DOHH2 (cell line): ENCODE measurements around the gene PLAA.
A peak's percentile ranks its signal among the peaks of the same experiment; 100 is the strongest.

ENCODE experiments used
- H3F3A ChIP-seq: fragments of 200-600 bp; sonication (generic), shearing (Covaris generic); 2 replicates; pipeline ENCODE4 v1.6.0; 2016; ENCODE audit warnings: antibody characterized with exemption, mild to moderate bottlenecking; ENCODE audit not compliant: control insufficient read depth, insufficient read depth
- H3K27ac ChIP-seq: fragments of 200-600 bp; sonication (generic); 2 replicates; pipeline ENCODE4 v1.5.1; 2014; ENCODE audit warnings: low read depth, mild to moderate bottlenecking, low read length, moderate library complexity
- H3K27me3 ChIP-seq: fragments of 200-600 bp; sonication (generic); 2 replicates; pipeline ENCODE4 v1.6.1; 2014; ENCODE audit warnings: mild to moderate bottlenecking, low read length, mixed read lengths; ENCODE audit not compliant: control insufficient read depth
- H3K36me3 ChIP-seq: fragments of 200-600 bp; sonication (generic); 2 replicates; pipeline ENCODE4 v1.6.1; 2014; ENCODE audit warnings: mild to moderate bottlenecking, low read length, moderate library complexity, mixed read lengths; ENCODE audit not compliant: control insufficient read depth
- H3K4me1 ChIP-seq: fragments of 200-600 bp; sonication (generic); 2 replicates; pipeline ENCODE4 v1.6.1; 2014; ENCODE audit warnings: mild to moderate bottlenecking, low read length, mixed read lengths; ENCODE audit not compliant: control insufficient read depth
- H3K4me2 ChIP-seq: fragments of 200-600 bp; sonication (generic); 2 replicates; pipeline ENCODE4 v1.6.0; 2014; ENCODE audit warnings: mild to moderate bottlenecking, low read length, moderate library complexity
- H3K4me3 ChIP-seq: fragments of 200-600 bp; sonication (generic); 2 replicates; pipeline ENCODE4 v1.5.1; 2014; ENCODE audit warnings: mild to moderate bottlenecking, low read length, mixed read lengths
- H3K79me2 ChIP-seq: fragments of 200-600 bp; sonication (generic); 2 replicates; pipeline ENCODE4 v1.6.1; 2014; ENCODE audit warnings: mild to moderate bottlenecking, low read length, mixed read lengths; ENCODE audit not compliant: control insufficient read depth
- H3K9me2 ChIP-seq: fragments of 200-600 bp; sonication (generic); replicated peaks from 2 replicates; pipeline ENCODE4 v1.6.1; 2014; ENCODE audit warnings: mild to moderate bottlenecking, low read length, mixed read lengths; ENCODE audit not compliant: control insufficient read depth
- H3K9me3 ChIP-seq: fragments of 200-600 bp; sonication (generic); 2 replicates; pipeline ENCODE4 v1.6.1; 2014; ENCODE audit warnings: antibody characterized with exemption, low read length, mixed read lengths; ENCODE audit not compliant: control insufficient read depth, insufficient read depth
- H4K20me1 ChIP-seq: fragments of 200-600 bp; sonication (generic); 2 replicates; pipeline ENCODE4 v1.6.0; 2014; ENCODE audit warnings: low read depth, mild to moderate bottlenecking, antibody characterized with exemption, low read length, moderate library complexity; ENCODE audit not compliant: control insufficient read depth, insufficient read depth
- EZH2phosphoT487 ChIP-seq: fragments of 200-600 bp; sonication (generic); IDR thresholded peaks from 2 replicates; pipeline ENCODE4 v1.6.1; 2017; ENCODE audit warnings: borderline replicate concordance, mild to moderate bottlenecking, antibody characterized with exemption, low read length, moderate library complexity, mixed read lengths
- TF ChIP-seq, protein P1 (sequence below): fragments of 200-600 bp; sonication (generic); IDR thresholded peaks from one replicate; pipeline ENCODE4 v1.5.1; 2014; ENCODE audit warnings: antibody characterized with exemption, mild to moderate bottlenecking, low read depth, low read length; ENCODE audit not compliant: poor library complexity, severe bottlenecking

PLAA gene

GRCh38 chr9:26870292-26870691 lies 76.8 kb downstream of the PLAA start:
- Histone ChIP-seq H3K27ac (no peak overlapping the region), H3K4me1 (no peaks in the 10 kb centered on the region), H3K9me2 (no peaks in the 10 kb centered on the region), H3F3A (peaks cover 2% of the 10 kb centered on the region; the same call in 1 of the 2 replicates), H3K4me3 (no peak overlapping the region), H3K36me3 (peaks cover 22% of the 10 kb centered on the region), H3K4me2 (no peak overlapping the region), H3K27me3 (no peaks in the 10 kb centered on the region), H3K9me3 (no peaks in the 10 kb centered on the region), H4K20me1 (no peaks in the 10 kb centered on the region), H3K79me2 (no peaks in the 10 kb centered on the region)
- TF ChIP-seq, protein P1, sequence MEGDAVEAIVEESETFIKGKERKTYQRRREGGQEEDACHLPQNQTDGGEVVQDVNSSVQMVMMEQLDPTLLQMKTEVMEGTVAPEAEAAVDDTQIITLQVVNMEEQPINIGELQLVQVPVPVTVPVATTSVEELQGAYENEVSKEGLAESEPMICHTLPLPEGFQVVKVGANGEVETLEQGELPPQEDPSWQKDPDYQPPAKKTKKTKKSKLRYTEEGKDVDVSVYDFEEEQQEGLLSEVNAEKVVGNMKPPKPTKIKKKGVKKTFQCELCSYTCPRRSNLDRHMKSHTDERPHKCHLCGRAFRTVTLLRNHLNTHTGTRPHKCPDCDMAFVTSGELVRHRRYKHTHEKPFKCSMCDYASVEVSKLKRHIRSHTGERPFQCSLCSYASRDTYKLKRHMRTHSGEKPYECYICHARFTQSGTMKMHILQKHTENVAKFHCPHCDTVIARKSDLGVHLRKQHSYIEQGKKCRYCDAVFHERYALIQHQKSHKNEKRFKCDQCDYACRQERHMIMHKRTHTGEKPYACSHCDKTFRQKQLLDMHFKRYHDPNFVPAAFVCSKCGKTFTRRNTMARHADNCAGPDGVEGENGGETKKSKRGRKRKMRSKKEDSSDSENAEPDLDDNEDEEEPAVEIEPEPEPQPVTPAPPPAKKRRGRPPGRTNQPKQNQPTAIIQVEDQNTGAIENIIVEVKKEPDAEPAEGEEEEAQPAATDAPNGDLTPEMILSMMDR = no peak
- no peak for TF ChIP-seq EZH2phosphoT487

DNA sequence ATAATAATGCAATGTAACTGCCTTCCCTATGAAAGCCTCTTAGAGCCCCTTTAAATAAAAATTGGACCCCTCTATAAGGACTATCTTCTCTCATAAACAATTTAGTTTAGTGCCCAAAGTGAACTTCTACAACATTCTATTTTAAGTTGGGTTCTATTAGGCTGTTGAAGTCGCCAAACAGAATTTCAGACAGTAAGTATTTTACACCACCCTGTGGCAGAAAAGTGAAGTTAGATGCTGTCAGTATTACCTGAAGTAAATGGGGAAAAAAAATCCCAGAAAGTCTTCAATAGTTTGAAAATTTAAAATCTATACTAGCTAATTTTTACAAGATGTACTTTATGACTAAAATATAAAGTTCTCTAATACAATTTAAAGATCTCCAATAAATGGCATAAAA lies 84.0 kb downstream of the PLAA start:
- Histone ChIP-seq H3K79me2 (no peaks in the 10 kb centered on the region), H3K36me3 (peaks cover 34% of the 10 kb centered on the region), H3K9me2 (no peaks in the 10 kb centered on the region), H3K9me3 (no peaks in the 10 kb centered on the region), H4K20me1 (no peaks in the 10 kb centered on the region), H3K4me3 (no peak overlapping the region), H3K4me1 (no peaks in the 10 kb centered on the region), H3K27me3 (no peaks in the 10 kb centered on the region), H3K27ac (no peak overlapping the region), H3K4me2 (no peak overlapping the region), H3F3A (peaks cover 6% of the 10 kb centered on the region; the same call in 1 of the 2 replicates)
- TF ChIP-seq EZH2phosphoT487 = no peak
- TF ChIP-seq, protein P1 = no peak

GRCh38 chr9:26856413-26857032 lies 90.5 kb downstream of the PLAA start:
- no peaks in the 10 kb centered on the region for H3K9me2 ChIP-seq
- no peaks in the 10 kb centered on the region for H3K27me3 ChIP-seq
- no peaks in the 10 kb centered on the region for H3K4me1 ChIP-seq
- H3K4me3 ChIP-seq = no peak overlapping the region
- H3K79me2 ChIP-seq = no peaks in the 10 kb centered on the region
- H3K9me3 ChIP-seq = no peaks in the 10 kb centered on the region
- H3K27ac ChIP-seq = no peak overlapping the region
- no peak overlapping the region for H3K4me2 ChIP-seq
- H4K20me1 ChIP-seq = no peaks in the 10 kb centered on the region
- no peak for TF ChIP-seq EZH2phosphoT487
- TF ChIP-seq, protein P1 = peak; percentile 76
- H3F3A ChIP-seq = no peaks in the 10 kb centered on the region
- peaks cover 66% of the 10 kb centered on the region for H3K36me3 ChIP-seq
